H1 (cell line): Measurements from ENCODE around the gene FBXO46. TPM values are rescaled to one million over a fixed set of nuclear protein-coding genes. Genes with fewer than 3 reads are reported as not detected.

Experiments
- CHD1 ChIP-seq: IDR thresholded peaks from 2 replicates; pipeline ENCODE4 v1.6.1; 2012; ENCODE audit warnings: low read depth, low read length, improper control_type of control experiment
- CTCF ChIP-seq, 3 experiments: IDR thresholded peaks; 1 replicate in 2 of 3; 2 replicates in 1 of 3; pipeline versions ENCODE4 v1.5.1 to v1.6.1; 2011; ENCODE audit warnings: low read length in 3 of 3, mild to moderate bottlenecking in 3 of 3, inconsistent platforms in 2 of 3, low read depth in 1 of 3, moderate library complexity in 1 of 3; ENCODE audit not compliant: insufficient read depth in 1 of 3; ENCODE audit errors: control extremely low read depth in 1 of 3
- PHF8 ChIP-seq: fragments of 200-600 bp; sonication (generic); conservative IDR thresholded peaks from 2 replicates; pipeline ENCODE4 v1.7.1; 2012; ENCODE audit warnings: low read depth, mild to moderate bottlenecking, inconsistent platforms, low read length, moderate library complexity
- POLR2AphosphoS5 ChIP-seq: IDR thresholded peaks from 2 replicates; pipeline ENCODE4 v1.6.1; 2011; ENCODE audit warnings: low read depth, low read length
- RXRA ChIP-seq: IDR thresholded peaks from 2 replicates; pipeline ENCODE4 v1.6.1; 2011; ENCODE audit warnings: low read depth, mild to moderate bottlenecking, low read length, moderate library complexity; ENCODE audit not compliant: insufficient read depth
- SIN3A ChIP-seq, 2 experiments: IDR thresholded peaks in 1 of 2; conservative IDR thresholded peaks in 1 of 2; 2 replicates each; pipeline ENCODE4 v1.6.1; 2011 to 2012; ENCODE audit warnings: low read length in 2 of 2, improper control_type of control experiment in 1 of 2, low read depth in 1 of 2, mild to moderate bottlenecking in 1 of 2
- ZNF274 ChIP-seq: IDR thresholded peaks from 2 replicates; pipeline ENCODE4 v1.7.0; 2012; ENCODE audit warnings: low read length, borderline replicate concordance; ENCODE audit errors: extremely low read depth
- polyA plus RNA-seq, 7 experiments: library from polyadenylated mRNA; depleted of rRNA in 3 of 7; stranded (reverse) in 5 of 7; unstranded in 2 of 7; fragments of >200 nt in 5 of 7; fragments of 200-250 nt in 2 of 7; gene quantifications; 1 replicate in 5 of 7; 2 replicates in 1 of 7; 4 replicates in 1 of 7; pipeline versions ENCODE4 v1.2.1 to v1.2.3, GENCODE V29; 2011 to 2013; ENCODE audit warnings: missing spikeins in 2 of 7, mixed read lengths in 2 of 7
- total RNA-seq: library from RNA; stranded (reverse); fragmentation: NEBNext Ultra II Directional; extraction: Animal tissue kit (Norgen Biotek cat#: 25700); gene quantifications from 2 replicates; pipeline ENCODE4 v1.2.1, GENCODE V29; 2021
- TF ChIP-seq, protein P1 (sequence below): fragments of 300-600 bp; sonication (generic); IDR thresholded peaks from 2 replicates; pipeline ENCODE4 v1.7.1; 2012; ENCODE audit warnings: low read length, moderate library complexity, mild to moderate bottlenecking, inconsistent platforms; ENCODE audit not compliant: insufficient replicate concordance

FBXO46 gene
- total and polyA plus RNA-seq, 2 of the 8 experiments (the other 6 are each of a cell fraction or from before 2014, with no cell fraction given) = 11.2 to 38.9 TPM

DNA sequence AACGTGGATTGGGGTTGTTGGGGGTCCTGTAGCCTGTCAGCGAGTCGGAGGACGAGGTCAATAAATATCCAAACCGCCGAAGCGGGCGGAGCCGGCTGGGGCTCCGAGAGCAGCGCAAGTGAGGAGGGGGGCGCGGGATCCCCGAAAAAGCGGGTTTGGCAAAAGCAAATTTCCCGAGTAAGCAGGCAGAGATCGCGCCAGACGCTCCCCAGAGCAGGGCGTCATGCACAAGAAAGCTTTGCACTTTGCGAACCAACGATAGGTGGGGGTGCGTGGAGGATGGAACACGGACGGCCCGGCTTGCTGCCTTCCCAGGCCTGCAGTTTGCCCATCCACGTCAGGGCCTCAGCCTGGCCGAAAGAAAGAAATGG lies 39.1 kb upstream of the FBXO46 start (continued):
- TF ChIP-seq, protein P1, sequence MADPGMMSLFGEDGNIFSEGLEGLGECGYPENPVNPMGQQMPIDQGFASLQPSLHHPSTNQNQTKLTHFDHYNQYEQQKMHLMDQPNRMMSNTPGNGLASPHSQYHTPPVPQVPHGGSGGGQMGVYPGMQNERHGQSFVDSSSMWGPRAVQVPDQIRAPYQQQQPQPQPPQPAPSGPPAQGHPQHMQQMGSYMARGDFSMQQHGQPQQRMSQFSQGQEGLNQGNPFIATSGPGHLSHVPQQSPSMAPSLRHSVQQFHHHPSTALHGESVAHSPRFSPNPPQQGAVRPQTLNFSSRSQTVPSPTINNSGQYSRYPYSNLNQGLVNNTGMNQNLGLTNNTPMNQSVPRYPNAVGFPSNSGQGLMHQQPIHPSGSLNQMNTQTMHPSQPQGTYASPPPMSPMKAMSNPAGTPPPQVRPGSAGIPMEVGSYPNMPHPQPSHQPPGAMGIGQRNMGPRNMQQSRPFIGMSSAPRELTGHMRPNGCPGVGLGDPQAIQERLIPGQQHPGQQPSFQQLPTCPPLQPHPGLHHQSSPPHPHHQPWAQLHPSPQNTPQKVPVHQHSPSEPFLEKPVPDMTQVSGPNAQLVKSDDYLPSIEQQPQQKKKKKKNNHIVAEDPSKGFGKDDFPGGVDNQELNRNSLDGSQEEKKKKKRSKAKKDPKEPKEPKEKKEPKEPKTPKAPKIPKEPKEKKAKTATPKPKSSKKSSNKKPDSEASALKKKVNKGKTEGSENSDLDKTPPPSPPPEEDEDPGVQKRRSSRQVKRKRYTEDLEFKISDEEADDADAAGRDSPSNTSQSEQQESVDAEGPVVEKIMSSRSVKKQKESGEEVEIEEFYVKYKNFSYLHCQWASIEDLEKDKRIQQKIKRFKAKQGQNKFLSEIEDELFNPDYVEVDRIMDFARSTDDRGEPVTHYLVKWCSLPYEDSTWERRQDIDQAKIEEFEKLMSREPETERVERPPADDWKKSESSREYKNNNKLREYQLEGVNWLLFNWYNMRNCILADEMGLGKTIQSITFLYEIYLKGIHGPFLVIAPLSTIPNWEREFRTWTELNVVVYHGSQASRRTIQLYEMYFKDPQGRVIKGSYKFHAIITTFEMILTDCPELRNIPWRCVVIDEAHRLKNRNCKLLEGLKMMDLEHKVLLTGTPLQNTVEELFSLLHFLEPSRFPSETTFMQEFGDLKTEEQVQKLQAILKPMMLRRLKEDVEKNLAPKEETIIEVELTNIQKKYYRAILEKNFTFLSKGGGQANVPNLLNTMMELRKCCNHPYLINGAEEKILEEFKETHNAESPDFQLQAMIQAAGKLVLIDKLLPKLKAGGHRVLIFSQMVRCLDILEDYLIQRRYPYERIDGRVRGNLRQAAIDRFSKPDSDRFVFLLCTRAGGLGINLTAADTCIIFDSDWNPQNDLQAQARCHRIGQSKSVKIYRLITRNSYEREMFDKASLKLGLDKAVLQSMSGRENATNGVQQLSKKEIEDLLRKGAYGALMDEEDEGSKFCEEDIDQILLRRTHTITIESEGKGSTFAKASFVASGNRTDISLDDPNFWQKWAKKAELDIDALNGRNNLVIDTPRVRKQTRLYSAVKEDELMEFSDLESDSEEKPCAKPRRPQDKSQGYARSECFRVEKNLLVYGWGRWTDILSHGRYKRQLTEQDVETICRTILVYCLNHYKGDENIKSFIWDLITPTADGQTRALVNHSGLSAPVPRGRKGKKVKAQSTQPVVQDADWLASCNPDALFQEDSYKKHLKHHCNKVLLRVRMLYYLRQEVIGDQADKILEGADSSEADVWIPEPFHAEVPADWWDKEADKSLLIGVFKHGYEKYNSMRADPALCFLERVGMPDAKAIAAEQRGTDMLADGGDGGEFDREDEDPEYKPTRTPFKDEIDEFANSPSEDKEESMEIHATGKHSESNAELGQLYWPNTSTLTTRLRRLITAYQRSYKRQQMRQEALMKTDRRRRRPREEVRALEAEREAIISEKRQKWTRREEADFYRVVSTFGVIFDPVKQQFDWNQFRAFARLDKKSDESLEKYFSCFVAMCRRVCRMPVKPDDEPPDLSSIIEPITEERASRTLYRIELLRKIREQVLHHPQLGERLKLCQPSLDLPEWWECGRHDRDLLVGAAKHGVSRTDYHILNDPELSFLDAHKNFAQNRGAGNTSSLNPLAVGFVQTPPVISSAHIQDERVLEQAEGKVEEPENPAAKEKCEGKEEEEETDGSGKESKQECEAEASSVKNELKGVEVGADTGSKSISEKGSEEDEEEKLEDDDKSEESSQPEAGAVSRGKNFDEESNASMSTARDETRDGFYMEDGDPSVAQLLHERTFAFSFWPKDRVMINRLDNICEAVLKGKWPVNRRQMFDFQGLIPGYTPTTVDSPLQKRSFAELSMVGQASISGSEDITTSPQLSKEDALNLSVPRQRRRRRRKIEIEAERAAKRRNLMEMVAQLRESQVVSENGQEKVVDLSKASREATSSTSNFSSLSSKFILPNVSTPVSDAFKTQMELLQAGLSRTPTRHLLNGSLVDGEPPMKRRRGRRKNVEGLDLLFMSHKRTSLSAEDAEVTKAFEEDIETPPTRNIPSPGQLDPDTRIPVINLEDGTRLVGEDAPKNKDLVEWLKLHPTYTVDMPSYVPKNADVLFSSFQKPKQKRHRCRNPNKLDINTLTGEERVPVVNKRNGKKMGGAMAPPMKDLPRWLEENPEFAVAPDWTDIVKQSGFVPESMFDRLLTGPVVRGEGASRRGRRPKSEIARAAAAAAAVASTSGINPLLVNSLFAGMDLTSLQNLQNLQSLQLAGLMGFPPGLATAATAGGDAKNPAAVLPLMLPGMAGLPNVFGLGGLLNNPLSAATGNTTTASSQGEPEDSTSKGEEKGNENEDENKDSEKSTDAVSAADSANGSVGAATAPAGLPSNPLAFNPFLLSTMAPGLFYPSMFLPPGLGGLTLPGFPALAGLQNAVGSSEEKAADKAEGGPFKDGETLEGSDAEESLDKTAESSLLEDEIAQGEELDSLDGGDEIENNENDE = peak; percentile 2
- 0 out of 2 replicates have a peak, but pooled peaks have one; percentile 16 for TF ChIP-seq PHF8
- no peak for TF ChIP-seq ZNF274
- no peak for TF ChIP-seq CHD1
- TF ChIP-seq POLR2AphosphoS5 = peak; percentile 54
- no peak for TF ChIP-seq RXRA
- no peak for TF ChIP-seq CTCF (IDR thresholded peaks at IDR 0.05; ENCODE audit: control extremely low read depth in 1 of 3, insufficient read depth in 1 of 3, low read depth in 1 of 3, low read length in 3 of 3)
- TF ChIP-seq SIN3A (conservative IDR thresholded peaks at IDR 0.05 in 1 of 2, IDR thresholded peaks at IDR 0.05 in 1 of 2; ENCODE audit: low read depth in 1 of 2, low read length in 2 of 2) = peak in 1 of 2 experiments; percentile 71; a peak in 1 of 4 replicates
